ENCODE results near the gene TGFBR2.

DNA sequence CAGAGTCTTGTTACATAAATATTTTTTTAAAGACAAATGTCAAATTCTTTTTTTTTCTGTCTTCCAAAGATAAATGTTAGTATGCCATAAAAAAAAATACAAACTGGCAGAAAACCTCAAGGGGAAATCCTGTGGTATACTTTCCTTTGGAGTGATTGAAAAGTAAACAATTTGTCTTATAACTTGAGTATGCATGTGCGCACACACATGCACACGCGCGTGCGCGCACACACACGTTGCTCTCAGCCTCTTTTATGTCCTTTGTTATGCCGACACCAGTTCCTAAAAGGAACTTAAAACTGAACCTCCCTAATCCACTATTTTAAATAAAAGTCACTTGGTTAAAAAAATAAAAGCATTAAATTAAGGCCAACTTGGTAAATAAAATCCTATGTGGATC lies 58.1 kb downstream of the TGFBR2 start:
- TF ChIP-seq, protein P1, sequence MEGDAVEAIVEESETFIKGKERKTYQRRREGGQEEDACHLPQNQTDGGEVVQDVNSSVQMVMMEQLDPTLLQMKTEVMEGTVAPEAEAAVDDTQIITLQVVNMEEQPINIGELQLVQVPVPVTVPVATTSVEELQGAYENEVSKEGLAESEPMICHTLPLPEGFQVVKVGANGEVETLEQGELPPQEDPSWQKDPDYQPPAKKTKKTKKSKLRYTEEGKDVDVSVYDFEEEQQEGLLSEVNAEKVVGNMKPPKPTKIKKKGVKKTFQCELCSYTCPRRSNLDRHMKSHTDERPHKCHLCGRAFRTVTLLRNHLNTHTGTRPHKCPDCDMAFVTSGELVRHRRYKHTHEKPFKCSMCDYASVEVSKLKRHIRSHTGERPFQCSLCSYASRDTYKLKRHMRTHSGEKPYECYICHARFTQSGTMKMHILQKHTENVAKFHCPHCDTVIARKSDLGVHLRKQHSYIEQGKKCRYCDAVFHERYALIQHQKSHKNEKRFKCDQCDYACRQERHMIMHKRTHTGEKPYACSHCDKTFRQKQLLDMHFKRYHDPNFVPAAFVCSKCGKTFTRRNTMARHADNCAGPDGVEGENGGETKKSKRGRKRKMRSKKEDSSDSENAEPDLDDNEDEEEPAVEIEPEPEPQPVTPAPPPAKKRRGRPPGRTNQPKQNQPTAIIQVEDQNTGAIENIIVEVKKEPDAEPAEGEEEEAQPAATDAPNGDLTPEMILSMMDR (IDR thresholded peaks at IDR 0.05; ENCODE audit: insufficient read depth, low read length): no peak
- TF ChIP-seq, protein P2, sequence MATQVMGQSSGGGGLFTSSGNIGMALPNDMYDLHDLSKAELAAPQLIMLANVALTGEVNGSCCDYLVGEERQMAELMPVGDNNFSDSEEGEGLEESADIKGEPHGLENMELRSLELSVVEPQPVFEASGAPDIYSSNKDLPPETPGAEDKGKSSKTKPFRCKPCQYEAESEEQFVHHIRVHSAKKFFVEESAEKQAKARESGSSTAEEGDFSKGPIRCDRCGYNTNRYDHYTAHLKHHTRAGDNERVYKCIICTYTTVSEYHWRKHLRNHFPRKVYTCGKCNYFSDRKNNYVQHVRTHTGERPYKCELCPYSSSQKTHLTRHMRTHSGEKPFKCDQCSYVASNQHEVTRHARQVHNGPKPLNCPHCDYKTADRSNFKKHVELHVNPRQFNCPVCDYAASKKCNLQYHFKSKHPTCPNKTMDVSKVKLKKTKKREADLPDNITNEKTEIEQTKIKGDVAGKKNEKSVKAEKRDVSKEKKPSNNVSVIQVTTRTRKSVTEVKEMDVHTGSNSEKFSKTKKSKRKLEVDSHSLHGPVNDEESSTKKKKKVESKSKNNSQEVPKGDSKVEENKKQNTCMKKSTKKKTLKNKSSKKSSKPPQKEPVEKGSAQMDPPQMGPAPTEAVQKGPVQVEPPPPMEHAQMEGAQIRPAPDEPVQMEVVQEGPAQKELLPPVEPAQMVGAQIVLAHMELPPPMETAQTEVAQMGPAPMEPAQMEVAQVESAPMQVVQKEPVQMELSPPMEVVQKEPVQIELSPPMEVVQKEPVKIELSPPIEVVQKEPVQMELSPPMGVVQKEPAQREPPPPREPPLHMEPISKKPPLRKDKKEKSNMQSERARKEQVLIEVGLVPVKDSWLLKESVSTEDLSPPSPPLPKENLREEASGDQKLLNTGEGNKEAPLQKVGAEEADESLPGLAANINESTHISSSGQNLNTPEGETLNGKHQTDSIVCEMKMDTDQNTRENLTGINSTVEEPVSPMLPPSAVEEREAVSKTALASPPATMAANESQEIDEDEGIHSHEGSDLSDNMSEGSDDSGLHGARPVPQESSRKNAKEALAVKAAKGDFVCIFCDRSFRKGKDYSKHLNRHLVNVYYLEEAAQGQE (IDR thresholded peaks at IDR 0.05; ENCODE audit: insufficient replicate concordance, low read depth): no peak
- TF ChIP-seq POLR2AphosphoS5 (IDR thresholded peaks at IDR 0.05; ENCODE audit: low read depth): no peak
- no peak for TF ChIP-seq GABPA (IDR thresholded peaks at IDR 0.05; ENCODE audit: low read depth)

All from HL-60 (cell line).